HG03108 (cell line): ENCODE measurements around the gene CTNND1.
"Not testable (repeated sequence)": the region's sequence is repeated elsewhere in the genome, so short reads cannot be mapped to it uniquely, and the experiment has no call there.

Experiments
- ATAC-seq: cut with Tn5 transposase; IDR thresholded peaks from one replicate; pipeline ENCODE4 v1.9.1; 2021; ENCODE audit warnings: moderate library complexity; ENCODE audit not compliant: unreplicated experiment

CTNND1 gene

GRCh38 chr11:57792060-57792541 lies 30.5 kb downstream of the CTNND1 start:
- ATAC-seq = peak; percentile 78

- no peak for ATAC-seq
These were observed 31.3 kb downstream of the CTNND1 start for GRCh38 chr11:57792870-57793269.

- ATAC-seq = no peak
These were observed 31.9 kb downstream of the CTNND1 start for GRCh38 chr11:57793351-57794115.

GRCh38 chr11:57798905-57799559 lies 37.4 kb downstream of the CTNND1 start:
- no peak for ATAC-seq

- ATAC-seq = peak; percentile 80
These were observed 39.0 kb downstream of the CTNND1 start for GRCh38 chr11:57800444-57801182.

- no peak for ATAC-seq
These were observed 39.5 kb downstream of the CTNND1 start for GRCh38 chr11:57801183-57801485.

GRCh38 chr11:57802411-57802810 lies 40.8 kb downstream of the CTNND1 start:
- no peak for ATAC-seq

GRCh38 chr11:57804466-57804865 lies 42.9 kb downstream of the CTNND1 start:
- ATAC-seq = no peak

GRCh38 chr11:57805780-57806179 lies 44.2 kb downstream of the CTNND1 start:
- ATAC-seq = no peak

GRCh38 chr11:57812634-57813033 lies 51.0 kb downstream of the CTNND1 start:
- ATAC-seq = no peak

GRCh38 chr11:57815476-57815875 lies 53.9 kb downstream of the CTNND1 start:
- peak; percentile 80 for ATAC-seq

GRCh38 chr11:57815877-57816276 lies 54.3 kb downstream of the CTNND1 start:
- no peak for ATAC-seq

GRCh38 chr11:57818812-57819211 lies 57.2 kb downstream of the CTNND1 start:
- no peak for ATAC-seq

GRCh38 chr11:57819252-57819979 lies 57.8 kb downstream of the CTNND1 start:
- no peak for ATAC-seq

- no peak for ATAC-seq
These were observed 62.3 kb downstream of the CTNND1 start for GRCh38 chr11:57823859-57824258.

GRCh38 chr11:57834852-57835251 lies 73.2 kb downstream of the CTNND1 start:
- no peak for ATAC-seq

- ATAC-seq = not testable (repeated sequence)
These were observed 77.0 kb downstream of the CTNND1 start for GRCh38 chr11:57838609-57839008.

- ATAC-seq = no peak
These were observed 81.3 kb downstream of the CTNND1 start for GRCh38 chr11:57842873-57843272.

GRCh38 chr11:57867966-57868365 lies 106.4 kb downstream of the CTNND1 start:
- no peak for ATAC-seq

- ATAC-seq = no peak
These were observed 106.9 kb downstream of the CTNND1 start for GRCh38 chr11:57868491-57868890.
